ENCODE results near the gene LRMDA.

DNA sequence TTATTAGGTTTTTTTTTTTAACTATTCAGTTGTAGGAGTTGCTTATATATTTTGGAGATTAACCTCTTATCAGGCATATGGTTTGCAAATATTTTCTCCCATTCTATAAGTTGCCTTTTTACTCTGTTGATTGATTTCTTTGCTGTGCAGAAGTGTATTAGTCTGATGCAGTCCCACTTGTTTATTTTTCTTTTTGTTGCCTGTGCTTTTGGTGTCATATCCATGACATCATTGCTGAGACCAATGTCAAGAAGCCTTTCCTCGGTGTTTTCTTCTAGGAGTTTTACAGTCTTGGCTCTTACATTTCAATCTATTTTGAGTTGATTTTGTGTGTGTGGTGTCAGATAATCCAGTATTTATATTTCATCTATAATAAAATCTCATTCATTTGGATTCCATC lies 155.4 kb downstream of the LRMDA start:
- TF ChIP-seq, protein P1, sequence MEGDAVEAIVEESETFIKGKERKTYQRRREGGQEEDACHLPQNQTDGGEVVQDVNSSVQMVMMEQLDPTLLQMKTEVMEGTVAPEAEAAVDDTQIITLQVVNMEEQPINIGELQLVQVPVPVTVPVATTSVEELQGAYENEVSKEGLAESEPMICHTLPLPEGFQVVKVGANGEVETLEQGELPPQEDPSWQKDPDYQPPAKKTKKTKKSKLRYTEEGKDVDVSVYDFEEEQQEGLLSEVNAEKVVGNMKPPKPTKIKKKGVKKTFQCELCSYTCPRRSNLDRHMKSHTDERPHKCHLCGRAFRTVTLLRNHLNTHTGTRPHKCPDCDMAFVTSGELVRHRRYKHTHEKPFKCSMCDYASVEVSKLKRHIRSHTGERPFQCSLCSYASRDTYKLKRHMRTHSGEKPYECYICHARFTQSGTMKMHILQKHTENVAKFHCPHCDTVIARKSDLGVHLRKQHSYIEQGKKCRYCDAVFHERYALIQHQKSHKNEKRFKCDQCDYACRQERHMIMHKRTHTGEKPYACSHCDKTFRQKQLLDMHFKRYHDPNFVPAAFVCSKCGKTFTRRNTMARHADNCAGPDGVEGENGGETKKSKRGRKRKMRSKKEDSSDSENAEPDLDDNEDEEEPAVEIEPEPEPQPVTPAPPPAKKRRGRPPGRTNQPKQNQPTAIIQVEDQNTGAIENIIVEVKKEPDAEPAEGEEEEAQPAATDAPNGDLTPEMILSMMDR (IDR thresholded peaks at IDR 0.05) = no peak
- no peak for TF ChIP-seq POLR2AphosphoS5 (IDR thresholded peaks at IDR 0.05)
